GM21825 (cell line): ENCODE results near the gene RNF157.
A peak's percentile ranks its signal among the peaks of the same experiment; 100 is the strongest.
"Not testable (repeated sequence)": the region's sequence is repeated elsewhere in the genome, so short reads cannot be mapped to it uniquely, and the experiment has no call there.

Experiments used
- ATAC-seq: cut with Tn5 transposase; IDR thresholded peaks from one replicate; pipeline ENCODE4 v1.9.1; 2021; ENCODE audit warnings: mild to moderate bottlenecking, moderate library complexity; ENCODE audit not compliant: unreplicated experiment

RNF157 gene

GRCh38 chr17:76195281-76196096, 44.8 kb downstream of the RNF157 start:
- no peak for ATAC-seq

- no peak for ATAC-seq
These were observed 46.7 kb downstream of the RNF157 start for GRCh38 chr17:76193591-76193990.

GRCh38 chr17:76191896-76192295, 48.4 kb downstream of the RNF157 start:
- ATAC-seq = peak; percentile 56

- ATAC-seq = no peak
These were observed 50.6 kb downstream of the RNF157 start for GRCh38 chr17:76189741-76190140.

GRCh38 chr17:76189247-76189646, 51.0 kb downstream of the RNF157 start:
- no peak for ATAC-seq

GRCh38 chr17:76188213-76189016, 51.9 kb downstream of the RNF157 start:
- no peak for ATAC-seq

GRCh38 chr17:76186774-76187173, 53.5 kb downstream of the RNF157 start:
- ATAC-seq = not testable (repeated sequence)

GRCh38 chr17:76184290-76184689, 56.0 kb downstream of the RNF157 start:
- no peak for ATAC-seq

GRCh38 chr17:76182016-76182764, 58.1 kb downstream of the RNF157 start:
- ATAC-seq = peak; percentile 58

- no peak for ATAC-seq
These were observed 60.5 kb downstream of the RNF157 start for GRCh38 chr17:76179496-76180467.

- ATAC-seq = no peak
These were observed 62.2 kb downstream of the RNF157 start for GRCh38 chr17:76178124-76178523.

GRCh38 chr17:76176701-76177574, 63.4 kb downstream of the RNF157 start:
- ATAC-seq = no peak

GRCh38 chr17:76174037-76174436, 66.3 kb downstream of the RNF157 start:
- no peak for ATAC-seq

- no peak for ATAC-seq
These were observed 66.8 kb downstream of the RNF157 start for GRCh38 chr17:76173474-76173873.

GRCh38 chr17:76171706-76172105, 68.6 kb downstream of the RNF157 start:
- no peak for ATAC-seq

GRCh38 chr17:76170114-76170513, 70.2 kb downstream of the RNF157 start:
- ATAC-seq = no peak

- ATAC-seq = no peak
These were observed 73.4 kb downstream of the RNF157 start for GRCh38 chr17:76166906-76167305.

- no peak for ATAC-seq
These were observed 74.1 kb downstream of the RNF157 start for GRCh38 chr17:76166168-76166567.

GRCh38 chr17:76164331-76164730, 76.0 kb downstream of the RNF157 start:
- no peak for ATAC-seq
